Measurements from ENCODE around the gene SCO2.
"Not testable (repeated sequence)": the region's sequence is repeated elsewhere in the genome, so short reads cannot be mapped to it uniquely, and the experiment has no call there.

The SCO2 gene

GRCh38 chr22:50522208-50522805 is 3.1 kb downstream of the SCO2 start:
- in situ Hi-C loops (cut with MboI; ENCODE audit: low sequenced_read_pairs): no loop called here

- in situ Hi-C loops (cut with MboI; ENCODE audit: low sequenced_read_pairs): no loop called here
Measured at GRCh38 chr22:50521710-50522109, 3.7 kb downstream of the SCO2 start.

- in situ Hi-C loops (cut with MboI; ENCODE audit: low sequenced_read_pairs): no loop called here
Measured at GRCh38 chr22:50520826-50521453, 4.5 kb downstream of the SCO2 start.

- in situ Hi-C loops (cut with MboI; ENCODE audit: low sequenced_read_pairs): not testable (repeated sequence)
Measured at GRCh38 chr22:50520184-50520583, 5.2 kb downstream of the SCO2 start.

- in situ Hi-C loops (cut with MboI; ENCODE audit: low sequenced_read_pairs): no loop called here
Measured at GRCh38 chr22:50519151-50519550, 6.2 kb downstream of the SCO2 start.

- in situ Hi-C loops (cut with MboI; ENCODE audit: low sequenced_read_pairs): no loop called here
Measured at GRCh38 chr22:50518606-50519005, 6.8 kb downstream of the SCO2 start.

- in situ Hi-C loops (cut with MboI; ENCODE audit: low sequenced_read_pairs): no loop called here
Measured at GRCh38 chr22:50517495-50518260, 7.7 kb downstream of the SCO2 start.

- in situ Hi-C loops (cut with MboI; ENCODE audit: low sequenced_read_pairs): no loop called here
Measured at GRCh38 chr22:50516891-50517290, 8.5 kb downstream of the SCO2 start.

GRCh38 chr22:50516068-50516467 is 9.3 kb downstream of the SCO2 start:
- in situ Hi-C loops (cut with MboI; ENCODE audit: low sequenced_read_pairs): no loop called here

- in situ Hi-C loops (cut with MboI; ENCODE audit: low sequenced_read_pairs): no loop called here
Measured at GRCh38 chr22:50513175-50513574, 12.2 kb downstream of the SCO2 start.

- in situ Hi-C loops (cut with MboI; ENCODE audit: low sequenced_read_pairs): no loop called here
Measured at GRCh38 chr22:50508897-50509296, 16.5 kb downstream of the SCO2 start.

GRCh38 chr22:50507991-50508884 is 17.2 kb downstream of the SCO2 start, which contains the start of gene NCAPH2:
TSS of gene NCAPH2 (plus strand) at chr22:50508224. CDS start at chr22:50508338, 114 bp downstream.
- in situ Hi-C loops (cut with MboI; ENCODE audit: low sequenced_read_pairs): no loop called here

GRCh38 chr22:50507421-50507990 is 17.9 kb downstream of the SCO2 start, which contains the start of gene LMF2:
TSS of gene LMF2 (minus strand) at chr22:50507702. CDS start at chr22:50507675, 27 bp downstream.
- in situ Hi-C loops (cut with MboI; ENCODE audit: low sequenced_read_pairs): no loop called here

- in situ Hi-C loops (cut with MboI; ENCODE audit: low sequenced_read_pairs): no loop called here
Measured at GRCh38 chr22:50506611-50507420, 18.6 kb downstream of the SCO2 start.

GRCh38 chr22:50505776-50506610 is 19.4 kb downstream of the SCO2 start:
- in situ Hi-C loops (cut with MboI; ENCODE audit: low sequenced_read_pairs): no loop called here

GRCh38 chr22:50505276-50505775 is 20.1 kb downstream of the SCO2 start:
- in situ Hi-C loops (cut with MboI; ENCODE audit: low sequenced_read_pairs): no loop called here

GRCh38 chr22:50504369-50505211 is 20.8 kb downstream of the SCO2 start:
- in situ Hi-C loops (cut with MboI; ENCODE audit: low sequenced_read_pairs): no loop called here

All from HL-60/S4 treated with retinoic acid at 250 ng/mL for 4 days and 3 days (cell line).